A549 treated with RU486 at 1 μM for 4 hours (cell line): ENCODE results near the gene TBX21. TPM values are rescaled to one million over a fixed set of nuclear protein-coding genes. Genes with fewer than 3 reads are reported as not detected.

Experiments used
- total RNA-seq: library from RNA; stranded (reverse); fragments of 200-300 nt; extraction: Qiagen RNA extraction; gene quantifications from 5 replicates; pipeline ENCODE4 v1.2.3, GENCODE V29; 2022; ENCODE audit warnings: low read depth

TBX21 gene
- total RNA-seq, result 0.10 TPM in 2 of 5 replicates, not detected in the others

GRCh38 chr17:47733047-47733673, at the start of gene TBX21:
TBX21 (plus strand) TSS chr17:47733236; CDS start chr17:47733455, 219 bp downstream.

GRCh38 chr17:47693731-47694580, 39.1 kb upstream of the TBX21 start, which contains the start of gene TBKBP1:
TBKBP1 (plus strand) TSS chr17:47694161; CDS start chr17:47696113, 1,952 bp downstream.

Other genes with a start within 250 kb of the TBX21 start
- gene NPEPPS, start 202.1 kb upstream of the TBX21 start, total RNA-seq, result 56.7 to 75.0 TPM (median 63.8 TPM) in 5 replicates
- 291 to 430 TPM (median 304 TPM) in 5 replicates for gene KPNB1, start 83.3 kb upstream of the TBX21 start, total RNA-seq
- 3.7 to 7.0 TPM (median 6.2 TPM) in 5 replicates for gene TBKBP1, start 39.1 kb upstream of the TBX21 start, total RNA-seq
- 7.5 to 11.0 TPM (median 9.1 TPM) in 5 replicates for gene OSBPL7, start 88.6 kb downstream of the TBX21 start, total RNA-seq
- 87.4 to 119 TPM (median 92.5 TPM) in 5 replicates for gene MRPL10, start 98.3 kb downstream of the TBX21 start, total RNA-seq
- 2.8 to 4.8 TPM (median 3.4 TPM) in 5 replicates for gene LRRC46, start 98.4 kb downstream of the TBX21 start, total RNA-seq
- 28.7 to 40.0 TPM (median 33.7 TPM) in 5 replicates for gene SCRN2, start 108.0 kb downstream of the TBX21 start, total RNA-seq
- 2.5 to 3.1 TPM (median 3.0 TPM) in 5 replicates for gene SP6, start 117.9 kb downstream of the TBX21 start, total RNA-seq
- 15.7 to 18.9 TPM (median 18.4 TPM) in 5 replicates for gene SP2, start 163.0 kb downstream of the TBX21 start, total RNA-seq
- gene PNPO, start 208.3 kb downstream of the TBX21 start, total RNA-seq, result 18.7 to 21.1 TPM (median 20.3 TPM) in 5 replicates
- 0.08 to 0.33 TPM (median 0.12 TPM) in 5 replicates for gene PRR15L, start 224.6 kb downstream of the TBX21 start, total RNA-seq
- 90.4 to 113 TPM (median 99.0 TPM) in 5 replicates for gene CDK5RAP3, start 237.9 kb downstream of the TBX21 start, total RNA-seq